Kidney (tissue), 14 donors: ENCODE data around the gene ACBD6. TPM values are rescaled to one million over a fixed set of nuclear protein-coding genes. Genes with fewer than 3 reads are reported as not detected.
"Not testable (repeated sequence)": the region's sequence is repeated elsewhere in the genome, so short reads cannot be mapped to it uniquely, and the experiment has no call there.

Source experiments
- DNase-seq, 5 donors: peaks; one replicate each; pipeline ENCODE4 v3.0.0-alpha.2; 2013 to 2020
- FAIRE-seq: peaks from 2 replicates; lab custom pipeline; 2012; peaks lifted over from hg19 to GRCh38; lab: Jason Lieb, UNC
- H3K27ac ChIP-seq, 2 donors: one replicate each; pipeline ENCODE4 v1.7.0; 2013; ENCODE audit warnings: low read depth in 2 of 2, low read length in 2 of 2, inconsistent platforms in 1 of 2
- H3K27me3 ChIP-seq: one replicate; pipeline ENCODE4 v1.7.1; 2013; ENCODE audit warnings: low read length, inconsistent platforms; ENCODE audit not compliant: control insufficient read depth, insufficient read depth
- H3K36me3 ChIP-seq, 3 donors: one replicate each; pipeline versions ENCODE4 v1.7.0 to v1.7.1; 2013; ENCODE audit warnings: low read length in 3 of 3, control low read depth in 1 of 3, inconsistent platforms in 1 of 3; ENCODE audit not compliant: insufficient read depth in 3 of 3, control insufficient read depth in 2 of 3
- H3K4me1 ChIP-seq, 3 donors: one replicate each; pipeline versions ENCODE4 v1.7.0 to v1.7.1; 2013; ENCODE audit warnings: low read length in 3 of 3, inconsistent platforms in 1 of 3, low read depth in 1 of 3; ENCODE audit not compliant: control insufficient read depth in 2 of 3, insufficient read depth in 2 of 3
- H3K4me3 ChIP-seq, 3 donors: one replicate each; pipeline versions ENCODE4 v1.7.0 to v1.8.1; 2013; ENCODE audit warnings: low read length in 3 of 3, control low read depth in 1 of 3, inconsistent platforms in 1 of 3
- H3K9ac ChIP-seq, 3 donors: one replicate each; pipeline versions ENCODE4 v1.7.0 to v1.7.1; 2013; ENCODE audit warnings: low read length in 3 of 3, control low read depth in 1 of 3, inconsistent platforms in 1 of 3
- H3K9me3 ChIP-seq, 3 donors: one replicate each; pipeline versions ENCODE4 v1.7.0 to v1.7.1; 2013; ENCODE audit warnings: low read length in 3 of 3, control low read depth in 1 of 3, inconsistent platforms in 1 of 3; ENCODE audit not compliant: control insufficient read depth in 2 of 3, insufficient read depth in 1 of 3
- intact Hi-C: fragments of 100-400 bp; cut with DNase I; formaldehyde crosslinking; loops from one replicate; pipeline ENCODE4 v1.11.1; 2022
- polyA plus RNA-seq: library from polyadenylated mRNA; stranded (reverse); fragments of 350-450 nt; fragmentation: Illumina TruSeq; extraction: RNeasy Lipid Tissue Mini Kit (QIAGEN cat#74804); gene quantifications from one replicate; pipeline ENCODE4 v1.2.3, GENCODE V29; 2014; ENCODE audit warnings: low read depth, low replicate concordance; ENCODE audit not compliant: insufficient read depth
- total RNA-seq: library from RNA; stranded (reverse); fragmentation: NEBNext Ultra II Directional; extraction: Animal tissue kit (Norgen Biotek cat#: 25700); gene quantifications from one replicate; pipeline ENCODE4 v1.2.1, GENCODE V29; 2021
- TF ChIP-seq, protein P1 (sequence below): IDR thresholded peaks from 3 replicates; pipeline ENCODE4 v1.5.1; 2012; ENCODE audit warnings: mild to moderate bottlenecking, moderate library complexity, borderline replicate concordance; ENCODE audit not compliant: insufficient read depth; ENCODE audit errors: extremely low read depth
- donor health status: control.
- donor health status: control.
- donor health status: control.
- donor health status: control.
- donor health status: control.
- donor health status: DM: yes; HTN: yes; CAD: no.
- donor health status: Normal renal cell carcinoma (clear cell type).

ACBD6 gene
- total and polyA plus RNA-seq, 2 donors from 2014 or later, result 30.9 to 36.4 TPM

GRCh38 chr1:180424848-180425457, 77.4 kb downstream of the ACBD6 start:
- no peak overlapping the region for H3K27ac ChIP-seq
- H3K4me3 ChIP-seq, result no peak overlapping the region
- TF ChIP-seq, protein P1, sequence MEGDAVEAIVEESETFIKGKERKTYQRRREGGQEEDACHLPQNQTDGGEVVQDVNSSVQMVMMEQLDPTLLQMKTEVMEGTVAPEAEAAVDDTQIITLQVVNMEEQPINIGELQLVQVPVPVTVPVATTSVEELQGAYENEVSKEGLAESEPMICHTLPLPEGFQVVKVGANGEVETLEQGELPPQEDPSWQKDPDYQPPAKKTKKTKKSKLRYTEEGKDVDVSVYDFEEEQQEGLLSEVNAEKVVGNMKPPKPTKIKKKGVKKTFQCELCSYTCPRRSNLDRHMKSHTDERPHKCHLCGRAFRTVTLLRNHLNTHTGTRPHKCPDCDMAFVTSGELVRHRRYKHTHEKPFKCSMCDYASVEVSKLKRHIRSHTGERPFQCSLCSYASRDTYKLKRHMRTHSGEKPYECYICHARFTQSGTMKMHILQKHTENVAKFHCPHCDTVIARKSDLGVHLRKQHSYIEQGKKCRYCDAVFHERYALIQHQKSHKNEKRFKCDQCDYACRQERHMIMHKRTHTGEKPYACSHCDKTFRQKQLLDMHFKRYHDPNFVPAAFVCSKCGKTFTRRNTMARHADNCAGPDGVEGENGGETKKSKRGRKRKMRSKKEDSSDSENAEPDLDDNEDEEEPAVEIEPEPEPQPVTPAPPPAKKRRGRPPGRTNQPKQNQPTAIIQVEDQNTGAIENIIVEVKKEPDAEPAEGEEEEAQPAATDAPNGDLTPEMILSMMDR, result no peak
- no peaks in the 10 kb centered on the region for H3K36me3 ChIP-seq
- H3K9ac ChIP-seq, result no peak overlapping the region
- no peaks in the 10 kb centered on the region for H3K4me1 ChIP-seq
- no peak for FAIRE-seq
- no peaks in the 10 kb centered on the region for H3K9me3 ChIP-seq
- peak in 2 of 5 donors; percentile 9 to 15 for DNase-seq
- intact Hi-C loops, result no loop called here
- no peaks in the 10 kb centered on the region for H3K27me3 ChIP-seq

- DNase-seq (no peak), FAIRE-seq (no peak)
- no peaks in the 10 kb centered on the region for H3K27me3 ChIP-seq
- TF ChIP-seq, protein P1, result no peak
- intact Hi-C loops, result no loop called here
- H3K9me3 ChIP-seq, result no peaks in the 10 kb centered on the region
- H3K4me3 ChIP-seq, result no peak overlapping the region
- no peaks in the 10 kb centered on the region for H3K4me1 ChIP-seq
- no peak overlapping the region for H3K27ac ChIP-seq
- no peak overlapping the region for H3K9ac ChIP-seq
- no peaks in the 10 kb centered on the region for H3K36me3 ChIP-seq
These were observed 80.8 kb downstream of the ACBD6 start for GRCh38 chr1:180421614-180422013.

- H3K9me3 ChIP-seq, H3K4me3 ChIP-seq, H3K4me1 ChIP-seq, intact Hi-C loops, FAIRE-seq, H3K36me3 ChIP-seq, H3K27ac ChIP-seq, H3K27me3 ChIP-seq, H3K9ac ChIP-seq, DNase-seq: not testable (repeated sequence)
These were observed 81.2 kb downstream of the ACBD6 start for GRCh38 chr1:180421145-180421544.

GRCh38 chr1:180415985-180416633, 86.3 kb downstream of the ACBD6 start:
- Histone ChIP-seq H3K27ac (no peak overlapping the region), H3K9me3 (no peaks in the 10 kb centered on the region), H3K27me3 (no peaks in the 10 kb centered on the region), H3K36me3 (no peaks in the 10 kb centered on the region), H3K4me3 (no peak overlapping the region), H3K9ac (no peak overlapping the region), H3K4me1 (peaks cover 0 to 5% (median 0%) of the 10 kb centered on the region in 3 donors)
- intact Hi-C loops, result no loop called here
- DNase-seq, result peak in 2 of 5 donors; percentile 24 to 27
- peak; percentile 8 for FAIRE-seq
- TF ChIP-seq, protein P1, result peak; percentile 49
